Neural progenitor cell (in vitro differentiated cells): ENCODE results near the gene CD44. TPM values are rescaled to one million over a fixed set of nuclear protein-coding genes. Genes with fewer than 3 reads are reported as not detected.

Experiments
- DNase-seq: peaks from one replicate; pipeline ENCODE4 v3.0.0-alpha.2; 2016; ENCODE audit warnings: low spot score
- H2AFZ ChIP-seq: fragments of 200-600 bp; sonication (generic); replicated peaks from 2 replicates; pipeline ENCODE4 v1.6.1; 2016; ENCODE audit warnings: antibody characterized with exemption
- H3F3A ChIP-seq: fragments of 200-600 bp; sonication (generic); 2 replicates; pipeline ENCODE4 v1.6.1; 2016; ENCODE audit warnings: antibody characterized with exemption, low read depth
- H3K27ac ChIP-seq: fragments of 200-600 bp; sonication (generic); 2 replicates; pipeline ENCODE4 v1.5.1; 2016; ENCODE audit warnings: mild to moderate bottlenecking
- H3K27me3 ChIP-seq: fragments of 200-600 bp; sonication (generic); 2 replicates; pipeline ENCODE4 v1.6.1; 2016; ENCODE audit warnings: mild to moderate bottlenecking, moderate library complexity
- H3K36me3 ChIP-seq: fragments of 200-600 bp; sonication (generic); 2 replicates; pipeline ENCODE4 v1.5.1; 2016
- H3K4me1 ChIP-seq: fragments of 200-600 bp; sonication (generic); 2 replicates; pipeline ENCODE4 v1.6.1; 2016; ENCODE audit warnings: mixed run types
- H3K4me2 ChIP-seq: fragments of 200-600 bp; sonication (generic); 2 replicates; pipeline ENCODE4 v1.6.1; 2016
- H3K4me3 ChIP-seq: fragments of 200-600 bp; sonication (generic); 2 replicates; pipeline ENCODE4 v1.5.1; 2016
- H3K79me2 ChIP-seq: fragments of 200-600 bp; sonication (generic); 2 replicates; pipeline ENCODE4 v1.6.1; 2016; ENCODE audit warnings: low read depth
- H3K9ac ChIP-seq: fragments of 200-600 bp; sonication (generic); 2 replicates; pipeline ENCODE4 v1.6.1; 2016
- H3K9me3 ChIP-seq: fragments of 200-600 bp; sonication (generic); 2 replicates; pipeline ENCODE4 v1.5.1; 2016; ENCODE audit warnings: low read depth
- H4K20me1 ChIP-seq: fragments of 200-600 bp; sonication (generic); 2 replicates; pipeline ENCODE4 v1.6.1; 2016; ENCODE audit warnings: low read depth
- H3K27ac Mint-ChIP-seq: 3 replicates; pipeline ENCODE4 v1.8.0; 2021; ENCODE audit warnings: mixed read lengths
- H3K27me3 Mint-ChIP-seq: 2 replicates; pipeline ENCODE4 v1.8.0; 2022; ENCODE audit warnings: low read depth, mild to moderate bottlenecking, inconsistent platforms, moderate library complexity, mixed read lengths; ENCODE audit not compliant: insufficient read depth
- H3K36me3 Mint-ChIP-seq: 3 replicates; pipeline ENCODE4 v1.8.0; 2021; ENCODE audit warnings: mixed read lengths
- H3K4me1 Mint-ChIP-seq: 3 replicates; pipeline ENCODE4 v1.8.0; 2021; ENCODE audit warnings: mixed read lengths
- H3K4me3 Mint-ChIP-seq: 3 replicates; pipeline ENCODE4 v1.8.0; 2021; ENCODE audit warnings: mild to moderate bottlenecking, moderate library complexity, mixed read lengths
- H3K9me3 Mint-ChIP-seq: 3 replicates; pipeline ENCODE4 v1.8.0; 2020; ENCODE audit warnings: mixed read lengths
- EZH2 ChIP-seq: fragments of 200-600 bp; sonication (generic); IDR thresholded peaks from 2 replicates; pipeline ENCODE4 v1.6.1; 2017; ENCODE audit warnings: antibody characterized with exemption, mild to moderate bottlenecking, moderate library complexity
- EZH2phosphoT487 ChIP-seq: fragments of 200-600 bp; sonication (generic); IDR thresholded peaks from 2 replicates; pipeline ENCODE4 v1.6.1; 2017; ENCODE audit warnings: antibody characterized with exemption
- total RNA-seq: library from RNA; depleted of rRNA; stranded (reverse); fragments of >200 nt; gene quantifications from 2 replicates; pipeline ENCODE4 v1.2.3, GENCODE V29; 2015; ENCODE audit warnings: low replicate concordance
- TF ChIP-seq, protein P1 (sequence below): fragments of 200-600 bp; sonication (generic); IDR thresholded peaks from 2 replicates; pipeline ENCODE4 v1.5.1; 2017; ENCODE audit warnings: antibody characterized with exemption, mild to moderate bottlenecking

The CD44 gene
- total RNA-seq, 1 donor from 2014 or later, result 1.4 TPM

DNA sequence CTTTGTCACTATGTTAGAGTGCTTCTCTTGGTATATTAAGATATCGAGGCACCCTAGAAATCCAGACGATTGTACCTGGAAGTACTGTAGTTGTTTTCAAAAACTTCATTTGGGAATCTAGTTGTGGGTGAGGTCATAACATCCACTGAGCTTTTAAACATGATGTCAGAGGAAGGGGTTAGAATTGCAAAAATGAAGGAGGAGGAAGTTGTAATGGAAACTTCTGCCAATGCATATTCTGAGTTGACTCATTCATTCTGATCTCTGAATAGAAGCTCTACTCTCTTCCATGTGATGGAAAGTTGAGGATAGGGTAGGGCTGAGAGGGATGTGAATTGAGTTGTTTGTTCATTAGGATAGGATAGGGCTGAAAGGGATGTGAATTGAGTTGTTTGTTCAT, 7.7 kb downstream of the CD44 start:
- no peaks in the 10 kb centered on the region for H3K9me3 Mint-ChIP-seq
- H3K36me3 Mint-ChIP-seq, result no peaks in the 10 kb centered on the region
- H4K20me1 ChIP-seq, result no peaks in the 10 kb centered on the region

GRCh38 chr11:35147235-35147634, 8.3 kb downstream of the CD44 start:
- no peak overlapping the region for H3K4me2 ChIP-seq
- H3F3A ChIP-seq, result no peaks in the 10 kb centered on the region
- H3K27me3 ChIP-seq, result no peaks in the 10 kb centered on the region
- H3K4me3 ChIP-seq, result no peak overlapping the region
- Mint-ChIP-seq H3K36me3 (no peaks in the 10 kb centered on the region), H3K4me3 (no peak overlapping the region), H3K27me3 (peaks cover 3% of the 10 kb centered on the region), H3K4me1 (no peaks in the 10 kb centered on the region), H3K27ac (no peak overlapping the region), H3K9me3 (no peaks in the 10 kb centered on the region)
- no peak for DNase-seq
- no peak overlapping the region for H2AFZ ChIP-seq
- H3K27ac ChIP-seq, result no peak overlapping the region
- TF ChIP-seq, protein P1, sequence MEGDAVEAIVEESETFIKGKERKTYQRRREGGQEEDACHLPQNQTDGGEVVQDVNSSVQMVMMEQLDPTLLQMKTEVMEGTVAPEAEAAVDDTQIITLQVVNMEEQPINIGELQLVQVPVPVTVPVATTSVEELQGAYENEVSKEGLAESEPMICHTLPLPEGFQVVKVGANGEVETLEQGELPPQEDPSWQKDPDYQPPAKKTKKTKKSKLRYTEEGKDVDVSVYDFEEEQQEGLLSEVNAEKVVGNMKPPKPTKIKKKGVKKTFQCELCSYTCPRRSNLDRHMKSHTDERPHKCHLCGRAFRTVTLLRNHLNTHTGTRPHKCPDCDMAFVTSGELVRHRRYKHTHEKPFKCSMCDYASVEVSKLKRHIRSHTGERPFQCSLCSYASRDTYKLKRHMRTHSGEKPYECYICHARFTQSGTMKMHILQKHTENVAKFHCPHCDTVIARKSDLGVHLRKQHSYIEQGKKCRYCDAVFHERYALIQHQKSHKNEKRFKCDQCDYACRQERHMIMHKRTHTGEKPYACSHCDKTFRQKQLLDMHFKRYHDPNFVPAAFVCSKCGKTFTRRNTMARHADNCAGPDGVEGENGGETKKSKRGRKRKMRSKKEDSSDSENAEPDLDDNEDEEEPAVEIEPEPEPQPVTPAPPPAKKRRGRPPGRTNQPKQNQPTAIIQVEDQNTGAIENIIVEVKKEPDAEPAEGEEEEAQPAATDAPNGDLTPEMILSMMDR, result no peak
- TF ChIP-seq EZH2phosphoT487, result no peak
- no peak for TF ChIP-seq EZH2
- H3K9me3 ChIP-seq, result no peaks in the 10 kb centered on the region
- H3K79me2 ChIP-seq, result no peaks in the 10 kb centered on the region
- H3K9ac ChIP-seq, result no peak overlapping the region
- no peaks in the 10 kb centered on the region for H3K4me1 ChIP-seq
- H4K20me1 ChIP-seq, result no peaks in the 10 kb centered on the region
- no peaks in the 10 kb centered on the region for H3K36me3 ChIP-seq

More for the DNA sequence above, 7.7 kb downstream of the CD44 start:
- Histone ChIP-seq H3F3A (no peaks in the 10 kb centered on the region), H3K4me2 (no peak overlapping the region), H3K9ac (no peak overlapping the region), H3K4me1 (no peaks in the 10 kb centered on the region), H3K79me2 (no peaks in the 10 kb centered on the region), H3K4me3 (no peak overlapping the region), H2AFZ (no peak overlapping the region), H3K36me3 (no peaks in the 10 kb centered on the region), H3K27me3 (peaks cover 3% of the 10 kb centered on the region), H3K27ac (no peak overlapping the region), H3K9me3 (no peaks in the 10 kb centered on the region)
- Mint-ChIP-seq H3K4me3 (no peak overlapping the region), H3K27ac (no peak overlapping the region), H3K27me3 (peaks cover 3% of the 10 kb centered on the region), H3K4me1 (no peaks in the 10 kb centered on the region)
- no peak for DNase-seq
- TF ChIP-seq EZH2, result no peak
- TF ChIP-seq EZH2phosphoT487, result no peak
- TF ChIP-seq, protein P1, result no peak

GRCh38 chr11:35148163-35148837, 9.3 kb downstream of the CD44 start:
- no peaks in the 10 kb centered on the region for H3K9me3 Mint-ChIP-seq
- H3F3A ChIP-seq, result no peaks in the 10 kb centered on the region
- no peak overlapping the region for H2AFZ ChIP-seq
- no peaks in the 10 kb centered on the region for H4K20me1 ChIP-seq
- no peak overlapping the region for H3K9ac ChIP-seq
- H3K4me2 ChIP-seq, result no peak overlapping the region
- no peaks in the 10 kb centered on the region for H3K27me3 ChIP-seq
- H3K4me1 Mint-ChIP-seq, result no peaks in the 10 kb centered on the region
- no peaks in the 10 kb centered on the region for H3K79me2 ChIP-seq
- H3K4me1 ChIP-seq, result no peaks in the 10 kb centered on the region
- no peak overlapping the region for H3K4me3 Mint-ChIP-seq
- TF ChIP-seq EZH2phosphoT487, result no peak
- no peak for TF ChIP-seq EZH2
- TF ChIP-seq, protein P1, result no peak
- no peak overlapping the region for H3K4me3 ChIP-seq
- DNase-seq, result no peak
- no peak overlapping the region for H3K27ac Mint-ChIP-seq
- H3K9me3 ChIP-seq, result no peaks in the 10 kb centered on the region
- H3K36me3 Mint-ChIP-seq, result no peaks in the 10 kb centered on the region
- H3K27me3 Mint-ChIP-seq, result peaks cover 3% of the 10 kb centered on the region
- H3K27ac ChIP-seq, result no peak overlapping the region
- H3K36me3 ChIP-seq, result no peaks in the 10 kb centered on the region
